K562 (cell line): ENCODE data around the gene PGAP3. TPM values are rescaled to one million over a fixed set of nuclear protein-coding genes. Genes with fewer than 3 reads are reported as not detected.

Source experiments
- ARID1B ChIP-seq: fragments of 450-650 bp; IDR thresholded peaks from 2 replicates; pipeline ENCODE4 v1.6.1; 2016; ENCODE audit warnings: antibody characterized with exemption, mild to moderate bottlenecking, inconsistent platforms
- ATF1 ChIP-seq, 2 experiments: fragments of 450-650 bp in 1 of 2; IDR thresholded peaks; 2 replicates each; pipeline ENCODE4 v1.6.1; 2016; ENCODE audit warnings: missing compliant biosample characterization in 1 of 2, missing genetic modification characterization in 1 of 2
- CEBPB ChIP-seq: fragments of 450-650 bp; IDR thresholded peaks from 2 replicates; pipeline ENCODE4 v1.6.1; 2016; ENCODE audit warnings: missing genetic modification characterization, missing compliant biosample characterization
- EP400 ChIP-seq: fragments of 450-650 bp; IDR thresholded peaks from 2 replicates; pipeline ENCODE4 v1.6.1; 2017; ENCODE audit warnings: antibody characterized with exemption, mild to moderate bottlenecking, moderate library complexity
- FOXK1 ChIP-seq: sonication (generic); formaldehyde crosslinking; IDR thresholded peaks from 2 replicates; pipeline ENCODE4 v1.8.0; 2022; ENCODE audit warnings: missing genetic modification reagents, mild to moderate bottlenecking, borderline replicate concordance
- GATAD2B ChIP-seq: fragments of 450-650 bp; IDR thresholded peaks from 2 replicates; pipeline ENCODE4 v1.6.1; 2017; ENCODE audit warnings: mild to moderate bottlenecking, borderline replicate concordance
- HMGN3 ChIP-seq: IDR thresholded peaks from 2 replicates; pipeline ENCODE4 v1.6.1; 2011; ENCODE audit warnings: borderline replicate concordance, low read depth, mild to moderate bottlenecking, mixed read lengths, low read length; ENCODE audit not compliant: insufficient read length; ENCODE audit errors: extremely low read depth
- JUND ChIP-seq, 2 experiments: IDR thresholded peaks; 2 replicates in 1 of 2; 3 replicates in 1 of 2; pipeline ENCODE4 v1.6.1; 2011; ENCODE audit warnings: borderline replicate concordance in 2 of 2, low read depth in 2 of 2, low read length in 2 of 2, improper control_type of control experiment in 1 of 2, missing biosample characterization in 1 of 2, missing genetic modification characterization in 1 of 2, missing genetic modification reagents in 1 of 2
- KLF13 ChIP-seq: fragments of 450-650 bp; IDR thresholded peaks from 2 replicates; pipeline ENCODE4 v1.6.1; 2016; ENCODE audit warnings: missing genetic modification characterization, low read depth, mild to moderate bottlenecking, missing compliant biosample characterization, moderate library complexity, borderline replicate concordance
- MCM5 ChIP-seq: fragments of 450-650 bp; IDR thresholded peaks from 2 replicates; pipeline ENCODE4 v1.6.1; 2016; ENCODE audit warnings: low read depth
- MEF2D ChIP-seq: conservative IDR thresholded peaks from 2 replicates; pipeline ENCODE4 v1.6.1; 2016; ENCODE audit warnings: low read depth, missing genetic modification characterization, missing compliant biosample characterization
- NR2C1 ChIP-seq, 2 experiments: fragments of 450-650 bp; IDR thresholded peaks; 2 replicates each; pipeline ENCODE4 v1.6.1; 2017; ENCODE audit warnings: mild to moderate bottlenecking in 2 of 2, antibody characterized with exemption in 1 of 2, inconsistent platforms in 1 of 2, missing compliant biosample characterization in 1 of 2, missing genetic modification characterization in 1 of 2
- POLR2G ChIP-seq: fragments of 200-400 bp; formaldehyde crosslinking; IDR thresholded peaks from 2 replicates; pipeline ENCODE4 v1.6.1; 2017; ENCODE audit warnings: low read depth, mild to moderate bottlenecking, antibody characterized with exemption, low read length, moderate library complexity
- RBM22 ChIP-seq: fragments of 200-400 bp; formaldehyde crosslinking; IDR thresholded peaks from 2 replicates; pipeline ENCODE4 v1.6.1; 2018; ENCODE audit warnings: low read length, low read depth; ENCODE audit not compliant: poor library complexity, severe bottlenecking
- RHOXF2B ChIP-seq: fragments of 250-450 bp; sonication (Bioruptor Pico); conservative IDR thresholded peaks from 2 replicates; pipeline ENCODE4 v1.5.1; 2021
- ZKSCAN8 ChIP-seq: fragments of 200-800 bp; sonication (Bioruptor generic); IDR thresholded peaks from 2 replicates; pipeline ENCODE4 v1.6.1; 2016; ENCODE audit warnings: missing genetic modification characterization, missing compliant biosample characterization
- ZNF140 ChIP-seq: fragments of 250-450 bp; sonication (Bioruptor Pico); IDR thresholded peaks from 2 replicates; pipeline ENCODE4 v1.8.0; 2021; ENCODE audit warnings: moderate library complexity, mild to moderate bottlenecking, inconsistent platforms
- ZNF449 ChIP-seq: fragments of 250-450 bp; sonication (Bioruptor Pico); IDR thresholded peaks from 2 replicates; pipeline ENCODE4 v1.8.0; 2022; ENCODE audit warnings: moderate library complexity, mild to moderate bottlenecking, inconsistent platforms
- polyA plus RNA-seq, 8 experiments: library from polyadenylated mRNA; depleted of rRNA in 4 of 8; stranded (reverse) in 5 of 8; unstranded in 3 of 8; fragments of >200 nt; fragmentation: Nextera tagmentation in 2 of 8; fragmentation: Illumina TruSeq in 1 of 8; extraction: Ambion mirVana in 2 of 8; extraction: Trizol in 1 of 8; gene quantifications; 2 replicates each; pipeline versions ENCODE4 v1.2.1 to v1.2.3, GENCODE V29; 2011 to 2014; ENCODE audit warnings: inconsistent platforms in 1 of 8, missing spikeins in 1 of 8
- total RNA-seq, 7 experiments: library from RNA; depleted of rRNA in 6 of 7; stranded (reverse); fragments of >200 nt in 6 of 7; fragmentation: Illumina TruSeq in 2 of 7; extraction: Trizol in 2 of 7; gene quantifications; 2 replicates each; pipeline versions ENCODE4 v1.2.1 to v1.2.3, GENCODE V29; 2011 to 2021; ENCODE audit warnings: low replicate concordance in 1 of 7
- TF ChIP-seq, protein P1 (sequence below), 3 experiments: fragments of 200-800 bp in 1 of 3; fragments of 250-450 bp in 1 of 3; fragments of 450-650 bp in 1 of 3; sonication (Bioruptor Pico) in 1 of 3; sonication (Bioruptor generic) in 1 of 3; formaldehyde crosslinking in 1 of 3; IDR thresholded peaks; 2 replicates each; pipeline versions ENCODE4 v1.6.1 to v1.8.0; 2016 to 2022; ENCODE audit warnings: mild to moderate bottlenecking in 2 of 3, missing genetic modification characterization in 2 of 3, missing compliant biosample characterization in 1 of 3, moderate library complexity in 1 of 3
- TF ChIP-seq, protein P2 (sequence below): fragments of 250-450 bp; sonication (Bioruptor Pico); IDR thresholded peaks from 2 replicates; pipeline ENCODE4 v1.8.0; 2022; ENCODE audit warnings: moderate library complexity, mild to moderate bottlenecking, inconsistent platforms
- TF ChIP-seq, protein P3 (sequence below): sonication (generic); formaldehyde crosslinking; IDR thresholded peaks from 2 replicates; pipeline ENCODE4 v1.9.0; 2022; ENCODE audit warnings: mild to moderate bottlenecking, missing genetic modification reagents

PGAP3 gene
- total and polyA plus RNA-seq, 9 of the 15 experiments (the other 6 are each of a cell fraction or from before 2014, with no cell fraction given): 0.38 to 9.4 (median 4.5) TPM

DNA sequence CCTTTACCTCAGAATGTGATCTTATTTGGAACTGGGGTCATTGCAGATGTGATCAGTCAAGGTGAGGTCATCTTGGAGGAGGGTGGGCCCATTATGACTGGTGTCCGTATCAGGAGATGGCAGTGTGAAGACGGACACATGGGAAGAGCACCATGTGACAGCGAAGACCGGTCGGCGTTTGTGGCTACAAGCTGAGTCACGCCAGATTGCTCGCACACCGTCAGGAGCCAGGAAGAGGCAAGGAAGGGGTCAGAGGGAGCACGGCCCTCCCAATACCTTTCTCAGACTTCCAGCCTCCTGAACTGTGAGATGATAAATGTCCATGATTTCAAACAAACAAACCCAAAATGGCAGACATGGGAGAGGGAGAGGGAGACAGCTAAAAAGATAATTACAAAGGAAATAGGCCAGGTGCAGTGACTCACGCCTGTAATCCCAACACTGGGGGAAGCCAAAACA is 37.7 kb downstream of the PGAP3 start (continued):
- TF ChIP-seq KLF13 (no peak), HMGN3 (no peak), EP400 (peak; percentile 93), ARID1B (peak; percentile 89), MCM5 (no peak), MEF2D (tag) (peak; percentile 58; the same call in 1 of the 2 replicates), JUND (IDR thresholded peaks at IDR 0.05; ENCODE audit: borderline replicate concordance, low read depth, low read length) (peak; percentile 92), JUND (tag; IDR thresholded peaks at IDR 0.05; ENCODE audit: borderline replicate concordance, low read depth, low read length) (peak; percentile 97), CEBPB (tag) (0 out of 2 replicates have a peak, but pooled peaks have one; percentile 40), ZKSCAN8 (0 out of 2 replicates have a peak, but pooled peaks have one; percentile 32), ZNF140 (CRISPR knock-in tag) (no peak), FOXK1 (CRISPR knock-in tag) (no peak), ATF1 (CRISPR knock-in tag; IDR thresholded peaks at IDR 0.05) (no peak), ATF1 (tag; IDR thresholded peaks at IDR 0.05) (peak; percentile 84), RBM22 (no peak), NR2C1 (IDR thresholded peaks at IDR 0.05) (peak; percentile 78), NR2C1 (tag; IDR thresholded peaks at IDR 0.05) (peak; percentile 84), POLR2G (no peak), ZNF449 (CRISPR knock-in tag) (no peak), GATAD2B (no peak), RHOXF2B (CRISPR knock-in tag) (no peak)
- TF ChIP-seq, protein P1, sequence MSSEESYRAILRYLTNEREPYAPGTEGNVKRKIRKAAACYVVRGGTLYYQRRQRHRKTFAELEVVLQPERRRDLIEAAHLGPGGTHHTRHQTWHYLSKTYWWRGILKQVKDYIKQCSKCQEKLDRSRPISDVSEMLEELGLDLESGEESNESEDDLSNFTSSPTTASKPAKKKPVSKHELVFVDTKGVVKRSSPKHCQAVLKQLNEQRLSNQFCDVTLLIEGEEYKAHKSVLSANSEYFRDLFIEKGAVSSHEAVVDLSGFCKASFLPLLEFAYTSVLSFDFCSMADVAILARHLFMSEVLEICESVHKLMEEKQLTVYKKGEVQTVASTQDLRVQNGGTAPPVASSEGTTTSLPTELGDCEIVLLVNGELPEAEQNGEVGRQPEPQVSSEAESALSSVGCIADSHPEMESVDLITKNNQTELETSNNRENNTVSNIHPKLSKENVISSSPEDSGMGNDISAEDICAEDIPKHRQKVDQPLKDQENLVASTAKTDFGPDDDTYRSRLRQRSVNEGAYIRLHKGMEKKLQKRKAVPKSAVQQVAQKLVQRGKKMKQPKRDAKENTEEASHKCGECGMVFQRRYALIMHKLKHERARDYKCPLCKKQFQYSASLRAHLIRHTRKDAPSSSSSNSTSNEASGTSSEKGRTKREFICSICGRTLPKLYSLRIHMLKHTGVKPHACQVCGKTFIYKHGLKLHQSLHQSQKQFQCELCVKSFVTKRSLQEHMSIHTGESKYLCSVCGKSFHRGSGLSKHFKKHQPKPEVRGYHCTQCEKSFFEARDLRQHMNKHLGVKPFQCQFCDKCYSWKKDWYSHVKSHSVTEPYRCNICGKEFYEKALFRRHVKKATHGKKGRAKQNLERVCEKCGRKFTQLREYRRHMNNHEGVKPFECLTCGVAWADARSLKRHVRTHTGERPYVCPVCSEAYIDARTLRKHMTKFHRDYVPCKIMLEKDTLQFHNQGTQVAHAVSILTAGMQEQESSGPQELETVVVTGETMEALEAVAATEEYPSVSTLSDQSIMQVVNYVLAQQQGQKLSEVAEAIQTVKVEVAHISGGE (CRISPR knock-in tag; IDR thresholded peaks at IDR 0.05): peak in 1 of 3 experiments; percentile 87; a peak in 2 of 6 replicates
- TF ChIP-seq, protein P2, sequence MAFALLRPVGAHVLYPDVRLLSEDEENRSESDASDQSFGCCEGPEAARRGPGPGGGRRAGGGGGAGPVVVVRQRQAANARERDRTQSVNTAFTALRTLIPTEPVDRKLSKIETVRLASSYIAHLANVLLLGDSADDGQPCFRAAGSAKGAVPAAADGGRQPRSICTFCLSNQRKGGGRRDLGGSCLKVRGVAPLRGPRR (CRISPR knock-in tag): no peak; the same call in 1 of the 2 replicates
- TF ChIP-seq, protein P3, sequence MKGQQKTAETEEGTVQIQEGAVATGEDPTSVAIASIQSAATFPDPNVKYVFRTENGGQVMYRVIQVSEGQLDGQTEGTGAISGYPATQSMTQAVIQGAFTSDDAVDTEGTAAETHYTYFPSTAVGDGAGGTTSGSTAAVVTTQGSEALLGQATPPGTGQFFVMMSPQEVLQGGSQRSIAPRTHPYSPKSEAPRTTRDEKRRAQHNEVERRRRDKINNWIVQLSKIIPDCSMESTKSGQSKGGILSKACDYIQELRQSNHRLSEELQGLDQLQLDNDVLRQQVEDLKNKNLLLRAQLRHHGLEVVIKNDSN (CRISPR knock-in tag): peak; percentile 95
